ENCODE measurements around the gene PTPRT. TPM values are rescaled to one million over a fixed set of nuclear protein-coding genes. Genes with fewer than 3 reads are reported as not detected.

PTPRT gene
- polyA plus RNA-seq, 3 donors, result 0.56 to 1.3 (median 0.62) TPM

DNA sequence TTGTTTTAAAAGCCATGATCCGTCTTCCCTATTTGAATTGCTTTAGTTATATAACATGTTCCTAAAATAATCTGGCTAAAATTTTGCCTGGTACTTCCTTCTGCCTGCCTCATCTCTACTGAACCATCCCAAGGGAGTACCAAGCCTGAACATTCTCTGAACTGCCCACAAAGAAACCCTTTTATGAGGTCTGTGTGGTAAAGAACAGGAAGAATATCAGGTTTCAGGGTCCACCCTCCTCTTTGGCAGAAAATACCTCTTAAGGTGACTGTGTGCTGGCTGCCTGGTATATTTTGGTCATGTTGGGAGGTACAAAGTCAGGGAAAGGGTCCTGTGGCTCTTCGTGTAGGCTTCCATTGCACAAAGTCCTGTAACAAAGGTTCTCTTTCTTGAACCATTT, 997.4 kb downstream of the PTPRT start:
- no peak for DNase-seq

DNA sequence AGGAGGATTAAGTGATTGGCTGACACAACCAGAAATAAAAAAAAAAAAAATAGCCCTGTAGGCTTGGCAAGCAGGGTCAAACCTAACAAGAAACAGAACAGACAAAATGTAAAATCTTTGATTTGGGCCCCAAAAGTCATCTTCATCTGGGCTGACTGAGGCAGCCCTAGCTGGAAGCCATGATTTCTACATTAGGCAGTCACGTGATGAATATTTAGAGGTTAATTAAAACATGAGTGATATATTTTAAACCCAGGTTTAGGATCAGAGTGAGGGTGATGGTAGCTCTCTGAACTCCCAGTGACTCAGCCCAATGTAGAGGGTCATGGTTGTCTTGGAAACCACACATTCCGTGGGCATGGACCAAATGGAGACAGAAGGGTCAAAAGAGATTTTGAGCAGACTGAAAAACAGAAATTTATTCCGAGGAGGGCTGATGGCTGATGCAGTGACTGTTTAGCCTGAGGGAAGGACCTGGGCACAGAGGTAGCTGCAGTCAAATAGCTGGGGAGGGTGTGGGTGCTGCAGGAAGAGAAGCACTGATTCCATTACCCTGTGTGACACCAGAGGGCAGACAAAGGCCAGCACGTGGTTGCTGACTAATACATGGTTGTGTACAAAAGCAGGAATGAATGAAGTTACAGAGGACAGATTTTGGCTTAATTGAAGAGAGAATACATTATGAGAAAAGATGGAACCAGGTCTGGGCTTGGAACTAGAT, 998.4 kb downstream of the PTPRT start:
- DNase-seq, result no peak

GRCh38 chr20:42190084-42190483, 999.6 kb downstream of the PTPRT start:
- no peak for DNase-seq

- DNase-seq, result no peak
Observed at GRCh38 chr20:42186337-42186736, 1003.4 kb downstream of the PTPRT start.

- no peak for DNase-seq
Observed at GRCh38 chr20:42183147-42183546, 1006.6 kb downstream of the PTPRT start.

GRCh38 chr20:42181064-42181463, 1008.6 kb downstream of the PTPRT start:
- no peak for DNase-seq

GRCh38 chr20:42179768-42180167, 1009.9 kb downstream of the PTPRT start:
- DNase-seq, result peak; percentile 14

GRCh38 chr20:42173440-42173839, 1016.3 kb downstream of the PTPRT start:
- DNase-seq, result no peak

DNA sequence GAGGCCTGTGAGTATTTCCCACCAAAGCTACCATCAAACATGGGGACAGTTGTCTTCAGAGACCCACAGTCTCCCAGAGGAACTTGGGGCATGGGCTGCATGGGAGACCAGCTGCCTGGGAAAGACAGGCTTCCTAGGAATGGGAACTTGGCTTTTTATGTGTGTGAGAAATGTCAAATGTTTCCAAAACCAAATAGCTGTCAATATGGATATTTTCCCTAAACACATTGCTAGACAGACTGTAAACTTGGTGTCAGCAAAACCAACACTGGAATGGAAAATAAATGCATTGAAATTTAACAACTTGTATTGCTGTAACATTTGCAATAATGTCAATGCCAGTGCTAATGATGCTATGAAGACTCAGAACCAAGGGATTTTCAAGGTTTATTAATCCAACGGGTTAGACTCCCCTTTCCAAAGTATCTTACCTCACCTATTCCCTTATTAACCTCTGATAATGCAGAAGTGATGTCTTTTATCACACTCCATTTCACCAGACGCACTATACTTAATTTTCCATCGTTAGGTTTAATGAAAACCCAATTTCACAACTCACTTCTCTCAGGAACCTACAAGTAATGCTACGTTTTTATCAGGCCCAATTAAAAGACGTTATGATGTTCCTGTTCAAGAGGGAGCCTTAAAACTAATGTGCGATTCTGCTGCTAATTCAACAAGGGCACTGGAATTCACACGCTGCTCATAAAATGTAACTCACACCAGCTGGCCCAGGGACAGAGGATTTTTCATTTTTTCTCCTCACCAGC, 1025.4 kb downstream of the PTPRT start:
- no peak for DNase-seq

GRCh38 chr20:42161228-42161829, 1028.4 kb downstream of the PTPRT start:
- no peak for DNase-seq

- DNase-seq, result no peak
Observed at GRCh38 chr20:42159808-42160207, 1029.9 kb downstream of the PTPRT start.

DNA sequence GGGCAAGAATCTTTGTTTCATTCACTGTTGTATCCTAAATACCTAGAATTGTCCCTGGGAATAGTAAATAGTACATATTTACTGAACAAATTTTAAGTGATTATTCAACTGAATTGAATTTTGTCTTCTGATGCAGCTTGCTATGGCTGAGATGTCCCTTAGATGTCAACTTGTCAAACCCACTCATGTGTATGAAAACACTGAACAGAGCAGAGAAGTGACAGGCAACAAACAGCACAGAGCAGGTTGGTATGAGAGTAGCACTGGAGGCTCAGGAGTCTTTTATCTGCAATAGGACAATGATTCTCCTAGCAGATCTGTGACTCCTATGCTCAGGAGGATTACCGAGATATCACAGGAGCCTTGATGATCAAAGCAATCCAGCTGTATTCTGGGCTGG, 1031.4 kb downstream of the PTPRT start:
- DNase-seq, result no peak

GRCh38 chr20:42155586-42155985, 1034.1 kb downstream of the PTPRT start:
- DNase-seq, result no peak

GRCh38 chr20:42152575-42152974, 1037.1 kb downstream of the PTPRT start:
- no peak for DNase-seq

DNA sequence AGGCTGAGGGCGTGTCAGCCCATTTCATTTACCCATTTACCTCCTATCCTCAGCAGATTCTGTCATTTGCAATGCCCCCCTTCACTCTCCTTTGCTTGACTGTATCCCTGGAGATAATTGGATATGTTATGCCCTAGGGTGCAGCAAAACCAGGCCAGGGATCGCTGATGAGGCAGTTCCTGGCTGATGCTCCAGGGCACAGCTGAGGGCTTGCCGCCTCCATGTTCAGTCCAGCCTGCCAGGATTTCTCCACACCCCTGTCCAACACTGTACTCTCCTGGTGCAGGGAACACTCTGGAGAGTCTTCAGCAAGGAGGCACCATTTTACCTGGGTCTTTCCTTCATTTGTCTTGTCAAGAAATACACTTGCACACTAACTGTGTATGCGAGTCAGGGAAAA, 1039.5 kb downstream of the PTPRT start:
- no peak for DNase-seq

DNA sequence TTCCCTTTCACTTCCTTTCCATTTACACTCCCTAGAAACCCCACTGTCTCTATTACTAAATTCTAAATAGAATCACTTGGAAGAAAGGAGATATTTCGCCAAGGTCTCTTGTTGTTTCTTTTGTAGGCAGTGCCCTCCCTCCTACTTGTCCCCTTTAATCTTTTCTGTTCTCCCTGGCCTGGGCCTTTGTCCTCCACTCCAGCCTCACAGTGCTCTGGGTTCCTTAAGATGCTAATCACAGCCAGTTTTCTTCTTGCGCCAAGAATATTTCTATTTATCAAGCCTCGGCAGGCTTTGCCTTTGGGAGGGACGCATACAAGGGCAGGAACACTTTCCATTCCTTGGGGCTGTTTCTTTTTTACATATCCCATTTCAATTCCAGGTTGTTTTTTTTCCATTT, 1051.0 kb downstream of the PTPRT start:
- no peak for DNase-seq

DNA sequence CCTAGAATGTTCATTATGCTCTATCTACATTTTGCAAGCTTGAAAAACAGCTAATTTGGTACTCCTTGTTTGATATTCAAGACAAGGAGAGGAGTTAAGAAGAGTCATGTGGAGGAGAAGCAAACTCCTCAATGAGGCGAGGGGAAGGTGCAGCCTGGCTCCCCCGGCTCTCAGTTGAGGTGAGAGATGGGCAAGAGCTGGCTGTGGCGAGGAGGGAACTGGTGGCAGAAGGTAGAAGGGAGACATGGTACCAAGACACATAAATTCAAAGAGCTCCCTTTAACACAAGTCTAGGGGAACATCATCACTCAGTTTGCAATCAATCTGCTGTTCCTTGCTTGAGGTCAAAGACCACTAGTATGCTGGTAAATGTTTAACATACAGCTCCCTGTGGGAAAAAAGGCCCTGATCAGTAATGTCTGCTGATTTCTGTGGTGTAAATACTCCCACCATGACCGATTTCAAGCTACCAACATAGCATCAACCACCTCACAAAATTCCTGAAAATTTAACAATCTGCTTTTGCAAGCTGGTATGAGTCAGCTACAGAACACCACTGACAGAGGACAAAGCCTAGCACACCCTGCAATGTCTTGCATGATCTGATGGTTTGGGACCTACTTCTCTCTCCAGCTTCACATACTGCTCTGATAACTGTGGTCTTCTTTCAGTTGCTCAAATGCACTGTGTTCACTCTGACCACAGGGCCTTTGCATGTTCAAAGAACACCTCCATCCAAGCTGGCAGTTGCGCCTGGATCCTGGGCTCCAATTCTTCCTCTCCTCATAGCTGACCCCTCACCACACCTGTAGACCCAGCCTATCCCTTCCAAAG, 1055.2 kb downstream of the PTPRT start:
- DNase-seq, result no peak

- DNase-seq, result no peak
Observed at GRCh38 chr20:42130810-42131596, 1058.7 kb downstream of the PTPRT start.

DNA sequence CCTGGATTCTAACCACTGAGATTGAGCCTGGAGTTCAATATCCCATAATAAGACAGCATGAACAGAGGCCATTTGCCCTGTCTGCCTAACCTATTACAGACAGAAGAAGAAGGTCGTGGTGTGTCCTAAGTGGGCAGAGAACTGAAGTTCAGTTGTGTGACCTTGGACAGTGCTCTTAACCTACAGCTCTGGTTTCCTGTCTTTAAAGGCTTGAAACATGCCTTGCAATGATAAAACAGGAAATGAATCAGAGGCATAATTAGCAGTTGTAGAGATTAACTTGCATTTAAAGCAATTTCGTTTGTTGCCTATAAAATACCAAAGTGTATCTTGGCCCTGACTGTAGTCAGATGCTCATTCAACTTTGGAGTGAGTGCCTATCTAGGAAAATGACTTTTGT, 1064.3 kb downstream of the PTPRT start:
- no peak for DNase-seq

GRCh38 chr20:42123981-42124473, 1065.7 kb downstream of the PTPRT start:
- DNase-seq, result no peak

Measured in renal pelvis (tissue), 4 donors.